ENCODE data around the gene SIGLEC6.

The SIGLEC6 gene

GRCh38 chr19:51480590-51480989 lies 50.9 kb downstream of the SIGLEC6 start:
- no peak for TF ChIP-seq CTCF (IDR thresholded peaks at IDR 0.05; ENCODE audit: control insufficient read depth, insufficient read depth, low read depth, low read length, missing control alignments)
- DNase-seq (ENCODE audit: low read depth) = no peak
- no peak overlapping the region for H3K4me3 ChIP-seq (ENCODE audit: control insufficient read depth, low read depth, low read length)

GRCh38 chr19:51479531-51480331 lies 51.7 kb downstream of the SIGLEC6 start:
- no peak for DNase-seq (ENCODE audit: low read depth)
- no peak overlapping the region for H3K4me3 ChIP-seq (ENCODE audit: control insufficient read depth, low read depth, low read length)
- TF ChIP-seq CTCF (IDR thresholded peaks at IDR 0.05; ENCODE audit: control insufficient read depth, insufficient read depth, low read depth, low read length, missing control alignments) = no peak

- no peak within 1 kb of the TSS for H3K4me3 ChIP-seq (ENCODE audit: control insufficient read depth, low read depth, low read length)
- TF ChIP-seq CTCF (IDR thresholded peaks at IDR 0.05; ENCODE audit: control insufficient read depth, insufficient read depth, low read depth, low read length, missing control alignments) = no peak
- no peak for DNase-seq (ENCODE audit: low read depth)
These were observed 52.9 kb downstream of the SIGLEC6 start, which contains the start of gene CEACAM18 for GRCh38 chr19:51478381-51479234. CEACAM18 (plus strand) TSS chr19:51478539.

- no peak for DNase-seq (ENCODE audit: low read depth)
- H3K4me3 ChIP-seq (ENCODE audit: control insufficient read depth, low read depth, low read length) = no peak overlapping the region
- no peak for TF ChIP-seq CTCF (IDR thresholded peaks at IDR 0.05; ENCODE audit: control insufficient read depth, insufficient read depth, low read depth, low read length, missing control alignments)
These were observed 54.1 kb downstream of the SIGLEC6 start for GRCh38 chr19:51477344-51477743.

GRCh38 chr19:51476164-51476563 lies 55.3 kb downstream of the SIGLEC6 start:
- H3K4me3 ChIP-seq (ENCODE audit: control insufficient read depth, low read depth, low read length) = no peak overlapping the region
- TF ChIP-seq CTCF (IDR thresholded peaks at IDR 0.05; ENCODE audit: control insufficient read depth, insufficient read depth, low read depth, low read length, missing control alignments) = no peak
- no peak for DNase-seq (ENCODE audit: low read depth)

- peak; percentile 85 for TF ChIP-seq CTCF (IDR thresholded peaks at IDR 0.05; ENCODE audit: control insufficient read depth, insufficient read depth, low read depth, low read length, missing control alignments)
- no peak overlapping the region for H3K4me3 ChIP-seq (ENCODE audit: control insufficient read depth, low read depth, low read length)
- DNase-seq (ENCODE audit: low read depth) = peak; percentile 11
These were observed 58.3 kb downstream of the SIGLEC6 start for GRCh38 chr19:51473009-51473707.
